Endothelial cell of umbilical vein (primary cell): Measurements from ENCODE around the gene WDR77. TPM values are rescaled to one million over a fixed set of nuclear protein-coding genes. Genes with fewer than 3 reads are reported as not detected.

ENCODE experiments used
- BruUV-seq: library from RNA; stranded (reverse); fragments of 400-500 nt; replicated peaks from 2 replicates; lab custom pipeline; 2021; lab: Mats Ljungman, UMichigan
- CTCF ChIA-PET: fragments of 300-600, 350-600 bp; sonication (Branson Sonifier 250); formaldehyde crosslinking; loops from one replicate; lab custom pipeline; 2021; ENCODE audit warnings: antibody characterized with exemption, inconsistent platforms; lab: Charles Lee
- POLR2A ChIA-PET: fragments of 300-600, 350-600 bp; sonication (Branson Sonifier 250); formaldehyde crosslinking; loops from one replicate; lab custom pipeline; 2021; ENCODE audit warnings: antibody characterized with exemption, inconsistent platforms; lab: Charles Lee
- DNase-seq: peaks from one replicate; pipeline ENCODE4 v3.0.0-alpha.2; 2011; ENCODE audit warnings: low read depth, low spot score
- FAIRE-seq: peaks from 2 replicates; lab custom pipeline; 2011; peaks lifted over from hg19 to GRCh38; lab: Jason Lieb, UNC
- H2AFZ ChIP-seq: 2 replicates; pipeline ENCODE4 v1.6.0; 2012; ENCODE audit warnings: low read depth, low read length, control low read depth, inconsistent platforms
- H3K27ac ChIP-seq: 2 replicates; pipeline ENCODE4 v1.5.1; 2011; ENCODE audit warnings: low read depth, mild to moderate bottlenecking, control low read depth, low read length, moderate library complexity; ENCODE audit not compliant: insufficient read depth
- H3K27me3 ChIP-seq, 2 experiments: 2 replicates each; pipeline versions ENCODE4 v1.6.0 to v1.6.1; 2011; ENCODE audit warnings: low read length in 2 of 2, mixed read lengths in 1 of 2; ENCODE audit not compliant: control insufficient read depth in 2 of 2, insufficient read depth in 2 of 2
- H3K36me3 ChIP-seq, 2 experiments: 2 replicates in 1 of 2; 3 replicates in 1 of 2; pipeline ENCODE4 v1.5.1; 2011; ENCODE audit warnings: low read length in 2 of 2, mild to moderate bottlenecking in 1 of 2, moderate library complexity in 1 of 2; ENCODE audit not compliant: control insufficient read depth in 2 of 2, insufficient read depth in 2 of 2; ENCODE audit errors: extremely low read depth in 1 of 2
- H3K4me1 ChIP-seq: 3 replicates; pipeline ENCODE4 v1.5.1; 2011; ENCODE audit warnings: mild to moderate bottlenecking, low read length; ENCODE audit not compliant: control insufficient read depth, insufficient read depth; ENCODE audit errors: extremely low read depth
- H3K4me2 ChIP-seq: 2 replicates; pipeline ENCODE4 v1.6.1; 2011; ENCODE audit warnings: low read length, control low read depth, mixed read lengths; ENCODE audit not compliant: insufficient read depth
- H3K4me3 ChIP-seq, 3 experiments: fragments of 200-600 bp in 1 of 3; sonication (generic), shearing (Covaris generic) in 1 of 3; replicated peaks in 1 of 3; 2 replicates each; pipeline ENCODE4 v1.5.1; 2011 to 2016; ENCODE audit warnings: control low read depth in 3 of 3, low read length in 3 of 3, mild to moderate bottlenecking in 2 of 3, inconsistent platforms in 1 of 3, low read depth in 1 of 3, moderate library complexity in 1 of 3; ENCODE audit not compliant: insufficient read depth in 1 of 3
- H3K79me2 ChIP-seq: 2 replicates; pipeline ENCODE4 v1.6.0; 2012; ENCODE audit warnings: low read length, inconsistent platforms; ENCODE audit not compliant: control insufficient read depth, insufficient read depth
- H3K9ac ChIP-seq: replicated peaks from 2 replicates; pipeline ENCODE3; 2011; ENCODE audit warnings: low read length, control low read depth; ENCODE audit not compliant: insufficient read depth; ENCODE audit errors: extremely low read depth
- H3K9me1 ChIP-seq: replicated peaks from 3 replicates; pipeline ENCODE4 v1.6.0; 2011; ENCODE audit warnings: mild to moderate bottlenecking, low read length; ENCODE audit not compliant: control insufficient read depth, insufficient read depth; ENCODE audit errors: extremely low read depth
- H3K9me3 ChIP-seq: replicated peaks from 2 replicates; pipeline ENCODE4 v1.5.1; 2012; ENCODE audit warnings: low read length, inconsistent platforms; ENCODE audit not compliant: control insufficient read depth, insufficient read depth
- H4K20me1 ChIP-seq: replicated peaks from 2 replicates; pipeline ENCODE3; 2011; ENCODE audit warnings: mild to moderate bottlenecking, low read length; ENCODE audit not compliant: control insufficient read depth, insufficient read depth; ENCODE audit errors: extremely low read depth
- FOS ChIP-seq: IDR thresholded peaks from 2 replicates; pipeline ENCODE4 v1.6.1; 2011; ENCODE audit warnings: mild to moderate bottlenecking, low read length, moderate library complexity, borderline replicate concordance; ENCODE audit not compliant: insufficient read depth
- GATA2 ChIP-seq: IDR thresholded peaks from 2 replicates; pipeline ENCODE4 v1.7.0; 2011; ENCODE audit warnings: low read depth, mild to moderate bottlenecking, moderate library complexity, mixed read lengths, low read length; ENCODE audit not compliant: insufficient read length, insufficient read depth
- JUN ChIP-seq: IDR thresholded peaks from 2 replicates; pipeline ENCODE4 v1.6.1; 2011; ENCODE audit warnings: borderline replicate concordance, low read depth; ENCODE audit not compliant: insufficient read length, insufficient read depth
- MYC ChIP-seq: IDR thresholded peaks from one replicate; pipeline ENCODE4 v1.6.1; 2011; ENCODE audit warnings: mild to moderate bottlenecking, low read depth, low read length
- POLR2A ChIP-seq: IDR thresholded peaks from 2 replicates; pipeline ENCODE4 v1.6.1; 2012; ENCODE audit warnings: low read depth, mild to moderate bottlenecking, control low read depth, low read length
- POLR2AphosphoS5 ChIP-seq: IDR thresholded peaks from 2 replicates; pipeline ENCODE4 v1.6.1; 2012; ENCODE audit warnings: low read depth, mild to moderate bottlenecking, control low read depth, low read length, moderate library complexity; ENCODE audit not compliant: insufficient read depth
- dilution Hi-C: fragments of 300-500 bp; cut with MboI; formaldehyde crosslinking; loops from one replicate; pipeline ENCODE4 v1.15.0; 2019; ENCODE audit warnings: low sequenced_read_pairs; ENCODE audit not compliant: extremely low pct_ligation_motif_present
- intact Hi-C: fragments of 100-400 bp; cut with micrococcal nuclease; formaldehyde crosslinking; loops from one replicate; pipeline ENCODE4 v1.10.0; 2022
- polyA plus RNA-seq, 4 experiments: library from polyadenylated mRNA; depleted of rRNA in 3 of 4; stranded (reverse) in 3 of 4; unstranded in 1 of 4; fragments of >200 nt; gene quantifications; 2 replicates each; pipeline versions ENCODE4 v1.2.1 to v1.2.3, GENCODE V29; 2011 to 2012; ENCODE audit warnings: missing spikeins in 1 of 4
- total RNA-seq: library from RNA; stranded (reverse); gene quantifications from 2 replicates; pipeline ENCODE4 v1.2.3, GENCODE V29; 2021
- TF ChIP-seq, protein P1 (sequence below): IDR thresholded peaks from 2 replicates; pipeline ENCODE4 v1.6.1; 2011; ENCODE audit not compliant: insufficient read depth, insufficient read length

The WDR77 gene
- total and polyA plus RNA-seq, 2 donors (not counting 3 experiments of a cell fraction or from before 2014, with no cell fraction given): 41.3 to 116 TPM

DNA sequence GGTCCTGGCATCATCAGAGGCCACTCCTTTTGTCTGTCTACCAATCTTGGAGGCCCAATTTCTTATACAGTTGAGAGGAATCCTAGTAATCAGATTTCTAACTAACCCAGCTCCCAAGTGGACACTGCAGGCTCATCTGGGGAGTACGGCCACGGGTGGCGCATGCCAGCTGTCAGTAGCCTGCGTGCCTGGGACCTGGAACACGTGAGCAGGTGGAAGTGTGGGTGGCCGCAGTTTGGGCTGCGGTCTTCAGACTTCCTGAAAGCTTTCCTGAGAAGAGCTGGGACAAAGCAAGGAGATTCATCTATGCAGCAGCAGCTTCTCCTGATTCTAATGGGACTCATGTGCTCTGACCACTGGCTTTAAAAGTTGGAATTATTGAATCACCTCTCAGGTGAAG lies 42.0 kb upstream of the WDR77 start:
- ChIA-PET CTCF (interaction anchor here (1.0 to 2.2 kb wide), 5 partner anchors 8 to 256 kb away, joined by 3 to 11 read pairs (median 5); no protein-coding TSS in a partner anchor), POLR2A (no interaction called here)
- Histone ChIP-seq H3K27me3 (peaks cover 20 to 21% of the 10 kb centered on the region in 2 experiments), H2AFZ (no peak overlapping the region), H3K79me2 (no peaks in the 10 kb centered on the region), H3K9ac (no peak overlapping the region), H3K9me1 (no peaks in the 10 kb centered on the region), H3K36me3 (no peaks in the 10 kb centered on the region), H3K27ac (no peak overlapping the region), H3K9me3 (no peaks in the 10 kb centered on the region), H3K4me3 (no peak overlapping the region), H3K4me1 (no peaks in the 10 kb centered on the region), H4K20me1 (no peaks in the 10 kb centered on the region), H3K4me2 (no peak overlapping the region)
- DNase-seq (no peak), FAIRE-seq (no peak)
- intact Hi-C loops: no loop called here
- no peak for TF ChIP-seq POLR2AphosphoS5
- no peak for TF ChIP-seq MYC
- TF ChIP-seq POLR2A: no peak
- TF ChIP-seq GATA2: no peak
- TF ChIP-seq FOS: no peak
- TF ChIP-seq, protein P1, sequence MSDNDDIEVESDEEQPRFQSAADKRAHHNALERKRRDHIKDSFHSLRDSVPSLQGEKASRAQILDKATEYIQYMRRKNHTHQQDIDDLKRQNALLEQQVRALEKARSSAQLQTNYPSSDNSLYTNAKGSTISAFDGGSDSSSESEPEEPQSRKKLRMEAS: no peak
- TF ChIP-seq JUN: no peak
- no TSS peak for BruUV-seq
- dilution Hi-C loops: no loop called here

DNA sequence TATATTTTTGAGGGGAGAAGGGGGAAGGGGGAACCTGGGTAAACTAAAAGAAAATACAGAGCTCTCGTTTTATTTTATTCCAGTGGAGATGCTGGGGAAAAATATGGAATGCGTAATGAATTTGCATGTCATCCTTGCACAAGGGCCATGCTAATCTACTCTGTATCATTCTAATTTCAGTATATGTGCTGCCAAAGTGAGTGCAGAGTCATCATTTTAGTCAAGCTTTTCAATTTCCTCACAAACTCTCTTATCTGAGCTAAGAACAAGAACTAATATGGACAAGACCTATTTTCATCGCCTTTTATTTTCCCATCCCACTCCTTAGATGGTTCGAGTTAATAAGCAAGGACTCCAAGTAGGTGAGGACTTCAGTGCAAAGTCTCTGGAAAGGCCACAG lies 41.2 kb upstream of the WDR77 start:
- no peak overlapping the region for H3K4me2 ChIP-seq
- H4K20me1 ChIP-seq: no peaks in the 10 kb centered on the region
- no peak for TF ChIP-seq POLR2AphosphoS5
- no peak for TF ChIP-seq POLR2A
- no peak for TF ChIP-seq GATA2
- TF ChIP-seq, protein P1: no peak
- no peak for TF ChIP-seq FOS
- H3K4me3 ChIP-seq: no peak overlapping the region
- no peaks in the 10 kb centered on the region for H3K36me3 ChIP-seq
- H3K9me3 ChIP-seq: no peaks in the 10 kb centered on the region
- H3K9ac ChIP-seq: no peak overlapping the region
- DNase-seq (no peak), FAIRE-seq (no peak)
- intact Hi-C loops (no loop called here), dilution Hi-C loops (no loop called here)
- H2AFZ ChIP-seq: no peak overlapping the region
- H3K27me3 ChIP-seq: peaks cover 18 to 20% of the 10 kb centered on the region in 2 experiments
- POLR2A ChIA-PET: no interaction called here
- H3K79me2 ChIP-seq: no peaks in the 10 kb centered on the region
- H3K4me1 ChIP-seq: no peaks in the 10 kb centered on the region
- CTCF ChIA-PET: interaction anchor here (1.0 to 2.2 kb wide), 6 partner anchors 8 to 257 kb away, joined by 3 to 11 read pairs (median 4); no protein-coding TSS in a partner anchor
- no peak overlapping the region for H3K27ac ChIP-seq
- H3K9me1 ChIP-seq: no peaks in the 10 kb centered on the region
- BruUV-seq: no TSS peak
